ENCODE measurements around the gene BORCS6.
A peak's percentile ranks its signal among the peaks of the same experiment; 100 is the strongest.

The BORCS6 gene

DNA sequence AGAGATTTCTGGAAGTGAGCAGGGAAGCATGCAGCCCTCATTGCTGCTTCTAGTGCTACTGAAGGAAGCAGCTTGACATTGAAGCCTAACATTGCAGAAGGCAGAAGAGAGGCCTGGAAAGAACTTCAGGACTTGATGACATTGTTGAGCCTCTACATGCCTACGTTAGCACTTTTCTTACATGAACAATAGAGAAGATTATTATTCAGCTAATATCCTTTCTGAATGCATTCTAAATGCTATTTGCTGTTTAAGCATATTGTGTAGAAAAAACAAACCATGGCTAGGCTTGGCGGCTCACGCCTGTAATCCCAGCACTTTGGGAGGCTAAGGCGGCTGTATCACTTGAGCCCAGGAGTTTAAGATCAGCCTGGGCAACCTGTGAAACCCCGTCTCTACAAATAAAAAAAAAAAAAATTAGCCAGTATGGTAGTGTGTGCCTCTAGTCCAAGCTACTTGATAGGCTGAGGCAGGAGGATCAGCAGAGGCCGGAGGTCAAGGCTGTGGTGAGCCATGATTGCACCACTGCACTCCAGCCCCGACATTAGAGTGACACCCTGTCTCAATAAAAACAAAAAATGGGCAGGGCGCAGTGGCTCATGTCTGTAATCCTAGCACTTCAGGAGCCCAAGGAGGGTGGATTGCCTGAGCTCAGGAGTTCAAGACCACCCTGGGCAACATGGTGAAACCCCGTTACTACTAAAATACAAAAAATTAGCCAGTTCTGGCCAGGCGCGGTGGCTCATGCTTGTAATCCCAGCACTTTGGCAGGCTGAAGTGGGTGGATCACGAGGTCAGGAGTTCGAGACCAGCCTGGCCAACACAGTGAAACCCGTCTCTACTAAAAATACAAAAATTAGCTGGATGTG, 22.6 kb upstream of the BORCS6 start:
- no peaks in the 10 kb centered on the region for H3K36me3 ChIP-seq
- no peaks in the 10 kb centered on the region for H3K9me3 ChIP-seq
- H3K4me1 ChIP-seq (ENCODE audit: control insufficient read depth in 1 of 2, insufficient read depth in 1 of 2, low read depth in 1 of 2, low read length in 1 of 2): peaks cover 23 to 28% of the 10 kb centered on the region in 2 experiments
- H3K4me3 ChIP-seq (ENCODE audit: low read depth in 1 of 2, low read length in 1 of 2): no peak overlapping the region
- no peak overlapping the region for H3K27ac ChIP-seq
- TF ChIP-seq, protein P1, sequence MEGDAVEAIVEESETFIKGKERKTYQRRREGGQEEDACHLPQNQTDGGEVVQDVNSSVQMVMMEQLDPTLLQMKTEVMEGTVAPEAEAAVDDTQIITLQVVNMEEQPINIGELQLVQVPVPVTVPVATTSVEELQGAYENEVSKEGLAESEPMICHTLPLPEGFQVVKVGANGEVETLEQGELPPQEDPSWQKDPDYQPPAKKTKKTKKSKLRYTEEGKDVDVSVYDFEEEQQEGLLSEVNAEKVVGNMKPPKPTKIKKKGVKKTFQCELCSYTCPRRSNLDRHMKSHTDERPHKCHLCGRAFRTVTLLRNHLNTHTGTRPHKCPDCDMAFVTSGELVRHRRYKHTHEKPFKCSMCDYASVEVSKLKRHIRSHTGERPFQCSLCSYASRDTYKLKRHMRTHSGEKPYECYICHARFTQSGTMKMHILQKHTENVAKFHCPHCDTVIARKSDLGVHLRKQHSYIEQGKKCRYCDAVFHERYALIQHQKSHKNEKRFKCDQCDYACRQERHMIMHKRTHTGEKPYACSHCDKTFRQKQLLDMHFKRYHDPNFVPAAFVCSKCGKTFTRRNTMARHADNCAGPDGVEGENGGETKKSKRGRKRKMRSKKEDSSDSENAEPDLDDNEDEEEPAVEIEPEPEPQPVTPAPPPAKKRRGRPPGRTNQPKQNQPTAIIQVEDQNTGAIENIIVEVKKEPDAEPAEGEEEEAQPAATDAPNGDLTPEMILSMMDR (IDR thresholded peaks at IDR 0.05): no peak
- H3K27me3 ChIP-seq: no peaks in the 10 kb centered on the region

DNA sequence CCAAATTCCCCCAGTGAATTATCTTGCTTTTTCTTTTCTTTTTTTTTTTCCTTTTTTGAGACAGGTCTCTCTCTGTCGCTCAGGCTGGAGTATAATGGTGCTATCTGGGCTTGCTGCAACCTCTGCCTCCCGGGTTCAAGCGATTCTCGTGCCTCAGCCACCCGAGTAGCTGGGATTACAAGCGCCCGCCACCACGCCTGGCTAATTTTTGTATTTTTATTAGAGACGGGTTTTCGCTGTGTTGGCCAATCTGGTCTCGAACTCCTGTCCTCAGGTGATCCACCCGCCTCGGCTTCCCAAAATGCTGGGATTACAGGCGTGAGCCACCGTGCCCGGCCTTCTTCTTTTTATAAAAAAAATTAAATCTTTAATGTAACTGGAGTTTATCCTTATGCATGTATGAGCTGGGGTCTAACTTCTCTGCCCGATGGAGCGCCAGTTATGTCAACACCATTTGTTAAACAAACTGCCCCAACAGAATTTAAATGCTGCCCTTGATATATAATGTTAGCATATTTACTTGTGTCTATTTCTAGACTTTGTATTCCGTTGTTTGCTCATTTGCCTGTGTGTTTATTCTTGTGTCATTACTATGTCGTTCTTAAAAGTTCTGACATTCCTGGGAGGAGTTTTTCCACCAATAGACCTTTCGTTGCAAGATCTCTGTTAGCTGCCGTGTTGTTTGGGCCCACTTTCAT, 20.9 kb upstream of the BORCS6 start:
- TF ChIP-seq, protein P1 (IDR thresholded peaks at IDR 0.05): no peak
- Histone ChIP-seq H3K4me3 (ENCODE audit: low read depth in 1 of 2, low read length in 1 of 2) (peak overlapping the region; percentile 67 to 73), H3K27ac (peak overlapping the region; percentile 68), H3K27me3 (no peaks in the 10 kb centered on the region), H3K9me3 (no peaks in the 10 kb centered on the region), H3K36me3 (peaks cover 6% of the 10 kb centered on the region), H3K4me1 (ENCODE audit: control insufficient read depth in 1 of 2, insufficient read depth in 1 of 2, low read depth in 1 of 2, low read length in 1 of 2) (peaks cover 23 to 28% of the 10 kb centered on the region in 2 experiments)

DNA sequence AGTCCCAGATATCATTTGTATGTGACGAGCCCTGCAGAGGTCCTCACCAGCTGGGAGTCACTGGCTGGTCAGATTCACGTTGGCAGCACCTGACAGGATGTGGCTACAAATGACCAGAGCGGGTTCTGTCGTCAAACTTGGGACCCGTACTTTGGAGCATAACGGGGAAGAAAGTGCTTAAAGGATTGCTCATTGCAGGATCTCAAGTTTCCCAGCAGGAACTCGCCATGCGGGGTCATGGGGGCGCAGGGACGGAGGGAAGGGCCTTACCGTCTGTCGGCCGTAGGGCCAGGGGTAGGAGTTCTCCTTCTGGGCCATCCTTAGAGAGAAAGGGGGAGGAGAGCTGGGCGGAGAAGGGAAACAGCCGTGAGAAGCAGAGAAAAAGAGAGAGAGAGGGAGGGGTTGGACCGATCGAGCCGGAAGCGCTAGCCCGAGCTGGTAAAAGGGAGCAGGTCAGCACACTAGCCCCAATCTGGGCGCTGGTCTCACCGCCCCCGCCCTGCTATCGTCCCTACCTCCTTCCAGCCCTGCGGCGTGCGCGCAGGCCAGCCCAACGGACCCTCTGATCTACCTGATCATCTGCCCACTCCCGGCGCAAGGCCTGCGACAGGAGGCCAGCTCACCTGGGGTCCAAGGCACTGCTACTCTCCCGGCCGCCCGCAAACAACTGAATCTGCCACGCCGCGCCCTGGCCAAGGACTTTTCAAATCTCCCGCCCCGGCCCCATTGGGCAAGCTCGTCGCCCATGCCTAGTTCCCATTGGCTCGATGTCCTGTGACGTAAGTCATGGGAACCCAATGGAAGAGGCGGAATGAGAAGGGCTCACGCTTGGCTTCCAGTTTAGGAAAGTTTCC, 20.2 kb upstream of the BORCS6 start, which contains the start of gene AURKB:
Gene AURKB (minus strand): TSS at position 669 of the 854 bp plus-strand sequence. CDS start 351 bp downstream, at position 318.
- H3K27me3 ChIP-seq: no peaks in the 10 kb centered on the region
- no peaks in the 10 kb centered on the region for H3K9me3 ChIP-seq

DNA sequence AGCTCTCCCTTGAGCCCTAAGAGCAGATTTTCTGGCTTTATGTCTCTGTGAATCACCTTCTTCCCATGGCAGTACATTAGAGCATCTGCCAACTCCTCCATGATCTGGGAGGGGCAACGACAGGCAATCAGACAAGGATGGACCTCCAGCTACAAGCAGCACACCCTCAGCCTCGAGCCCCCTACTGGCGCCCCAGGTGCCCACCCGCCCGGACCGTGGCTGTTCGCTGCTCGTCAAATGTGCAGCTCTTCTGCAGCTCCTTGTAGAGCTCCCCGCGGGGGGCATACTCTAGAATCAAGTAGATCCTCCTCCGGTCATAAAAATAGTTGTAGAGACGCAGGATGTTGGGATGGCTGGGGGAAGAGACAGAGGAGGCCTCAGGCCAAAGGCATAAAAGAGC, 16.6 kb upstream of the BORCS6 start:
- Histone ChIP-seq H3K27me3 (no peaks in the 10 kb centered on the region), H3K4me1 (ENCODE audit: control insufficient read depth in 1 of 2, insufficient read depth in 1 of 2, low read depth in 1 of 2, low read length in 1 of 2) (peaks cover 23 to 28% of the 10 kb centered on the region in 2 experiments), H3K4me3 (ENCODE audit: low read depth in 1 of 2, low read length in 1 of 2) (no peak overlapping the region), H3K36me3 (peaks cover 10% of the 10 kb centered on the region), H3K9me3 (no peaks in the 10 kb centered on the region), H3K27ac (no peak overlapping the region)
- TF ChIP-seq, protein P1 (IDR thresholded peaks at IDR 0.05): no peak

More for the DNA sequence above, 20.2 kb upstream of the BORCS6 start, which contains the start of gene AURKB:
- TF ChIP-seq, protein P1 (IDR thresholded peaks at IDR 0.05): no peak
- Histone ChIP-seq H3K27ac (peak within 1 kb of the TSS; percentile 68), H3K4me1 (ENCODE audit: control insufficient read depth in 1 of 2, insufficient read depth in 1 of 2, low read depth in 1 of 2, low read length in 1 of 2) (peaks cover 23 to 28% of the 10 kb centered on the region in 2 experiments), H3K36me3 (peaks cover 6% of the 10 kb centered on the region), H3K4me3 (ENCODE audit: low read depth in 1 of 2, low read length in 1 of 2) (peak within 1 kb of the TSS; percentile 67 to 73)

Measured in neutrophil (primary cell).